ENCODE results near the gene CDK19. TPM values are rescaled to one million over a fixed set of nuclear protein-coding genes. Genes with fewer than 3 reads are reported as not detected.

Gene CDK19
- total RNA-seq, 1 experiment from 2014 or later: 11.7 TPM

GRCh38 chr6:110597761-110598160 is 217.5 kb downstream of the CDK19 start:
- no peak overlapping the region for H3K4me3 Mint-ChIP-seq
- ChIA-PET CTCF (no interaction called here), POLR2A (no interaction called here)
- ATAC-seq: no peak
- no peaks in the 10 kb centered on the region for H3K36me3 Mint-ChIP-seq
- 0 out of 2 replicates have a peak, but pooled peaks cover 4% of the 10 kb centered on the region for H3K9me3 Mint-ChIP-seq
- no peaks in the 10 kb centered on the region for H3K27me3 Mint-ChIP-seq (ENCODE audit: low read depth)
- H3K4me1 Mint-ChIP-seq: no peaks in the 10 kb centered on the region
- no peak for DNase-seq (ENCODE audit: low spot score)
- TF ChIP-seq ESRRA (CRISPR knock-in tag; IDR thresholded peaks at IDR 0.05; ENCODE audit: borderline replicate concordance): no peak
- TF ChIP-seq NR2C2 (CRISPR knock-in tag; IDR thresholded peaks at IDR 0.05): no peak
- no peak for TF ChIP-seq CBFB (CRISPR knock-in tag; IDR thresholded peaks at IDR 0.05; ENCODE audit: low read depth)
- no peak for TF ChIP-seq MXD4 (CRISPR knock-in tag; IDR thresholded peaks at IDR 0.05; ENCODE audit: borderline replicate concordance)
- TF ChIP-seq NFATC4 (CRISPR knock-in tag; IDR thresholded peaks at IDR 0.05): no peak
- no peak for TF ChIP-seq NFE2L1 (CRISPR knock-in tag; IDR thresholded peaks at IDR 0.05)
- TF ChIP-seq FOXJ3 (CRISPR knock-in tag; IDR thresholded peaks at IDR 0.05; ENCODE audit: borderline replicate concordance): no peak
- no peak for TF ChIP-seq E2F1 (CRISPR knock-in tag; IDR thresholded peaks at IDR 0.05)
- no peak for TF ChIP-seq SMAD3 (CRISPR knock-in tag; IDR thresholded peaks at IDR 0.05; ENCODE audit: borderline replicate concordance)
- no peak for TF ChIP-seq JAZF1 (CRISPR knock-in tag; IDR thresholded peaks at IDR 0.05)
- no peak for TF ChIP-seq ZNF263 (CRISPR knock-in tag; IDR thresholded peaks at IDR 0.05; ENCODE audit: low read depth)
- no peak for TF ChIP-seq TEAD1 (CRISPR knock-in tag; IDR thresholded peaks at IDR 0.05)
- no peak for TF ChIP-seq USF1 (CRISPR knock-in tag; IDR thresholded peaks at IDR 0.05)
- no peak for TF ChIP-seq IRF2 (CRISPR knock-in tag; IDR thresholded peaks at IDR 0.05; ENCODE audit: borderline replicate concordance, low read depth)
- TF ChIP-seq HMGXB4 (CRISPR knock-in tag; IDR thresholded peaks at IDR 0.05): no peak
- H3K27ac Mint-ChIP-seq: no peak overlapping the region

GRCh38 chr6:110596354-110596753 is 218.9 kb downstream of the CDK19 start:
- Mint-ChIP-seq H3K27me3 (ENCODE audit: low read depth) (no peaks in the 10 kb centered on the region), H3K4me3 (no peak overlapping the region), H3K4me1 (no peaks in the 10 kb centered on the region), H3K27ac (no peak overlapping the region), H3K36me3 (no peaks in the 10 kb centered on the region), H3K9me3 (0 out of 2 replicates have a peak, but pooled peaks cover 4% of the 10 kb centered on the region)
- ATAC-seq (no peak), DNase-seq (ENCODE audit: low spot score) (no peak)
- CTCF ChIA-PET: no interaction called here
- POLR2A ChIA-PET: no interaction called here
- TF ChIP-seq ZNF512 (CRISPR knock-in tag; IDR thresholded peaks at IDR 0.05; ENCODE audit: borderline replicate concordance) (no peak), ZNF532 (CRISPR knock-in tag; IDR thresholded peaks at IDR 0.05; ENCODE audit: borderline replicate concordance) (no peak), ETV6 (CRISPR knock-in tag; IDR thresholded peaks at IDR 0.05) (no peak), ZNF121 (CRISPR knock-in tag; IDR thresholded peaks at IDR 0.05) (no peak), GABPB1 (CRISPR knock-in tag; IDR thresholded peaks at IDR 0.05) (no peak), STAT6 (CRISPR knock-in tag; conservative IDR thresholded peaks at IDR 0.05; ENCODE audit: low read depth) (no peak), JAZF1 (CRISPR knock-in tag; IDR thresholded peaks at IDR 0.05) (no peak), NR1H2 (CRISPR knock-in tag; IDR thresholded peaks at IDR 0.05) (no peak), TCF7 (CRISPR knock-in tag; IDR thresholded peaks at IDR 0.05; ENCODE audit: low read depth) (no peak)

Data from WTC11 (cell line).